ENCODE data around the gene MAN2A1. TPM values are rescaled to one million over a fixed set of nuclear protein-coding genes. Genes with fewer than 3 reads are reported as not detected.

Gene MAN2A1
- total RNA-seq, 1 experiment from 2014 or later, result 35.4 TPM

DNA sequence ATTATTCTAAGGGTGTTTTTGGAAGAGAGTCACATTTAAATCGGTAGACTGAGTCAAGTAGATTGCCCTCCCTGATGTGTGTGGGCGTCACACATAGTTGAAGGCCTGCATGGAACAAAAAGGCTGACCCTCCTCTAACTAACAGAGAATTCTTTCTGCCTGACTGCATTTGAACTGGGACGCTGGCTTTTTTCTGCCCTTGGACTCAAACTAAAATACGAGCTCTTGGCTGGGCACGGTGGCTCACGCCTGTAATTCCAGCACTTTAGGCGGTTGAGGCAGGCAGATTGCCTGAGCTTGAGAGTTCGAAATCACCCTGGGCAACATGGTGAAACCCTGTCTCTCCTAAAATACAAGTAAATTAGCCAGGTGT, 209.4 kb downstream of the MAN2A1 start (continued):
- no peak for TF ChIP-seq REST (IDR thresholded peaks at IDR 0.05; ENCODE audit: low read depth)
- no peak for TF ChIP-seq JUND (IDR thresholded peaks at IDR 0.05)

- H3K36me3 ChIP-seq (ENCODE audit: control insufficient read depth in 1 of 2, insufficient read depth in 2 of 2, low read length in 2 of 2), result no peaks in the 10 kb centered on the region
- ATAC-seq (no peak), DNase-seq (ENCODE audit: low read depth, low spot score) (no peak)
- no peaks in the 10 kb centered on the region for H3K9me3 ChIP-seq (ENCODE audit: control insufficient read depth in 1 of 2, insufficient read depth in 1 of 2, low read depth in 1 of 2, low read length in 2 of 2)
- H3K4me2 ChIP-seq (ENCODE audit: low read length), result no peak overlapping the region
- H2AFZ ChIP-seq (ENCODE audit: low read depth, low read length, poor library complexity, severe bottlenecking), result no peak overlapping the region
- no peaks in the 10 kb centered on the region for H4K20me1 ChIP-seq (ENCODE audit: insufficient read depth)
- TF ChIP-seq ATF3 (IDR thresholded peaks at IDR 0.05), result no peak
- TF ChIP-seq EZH2 (IDR thresholded peaks at IDR 0.05), result no peak
- TF ChIP-seq, protein P1, sequence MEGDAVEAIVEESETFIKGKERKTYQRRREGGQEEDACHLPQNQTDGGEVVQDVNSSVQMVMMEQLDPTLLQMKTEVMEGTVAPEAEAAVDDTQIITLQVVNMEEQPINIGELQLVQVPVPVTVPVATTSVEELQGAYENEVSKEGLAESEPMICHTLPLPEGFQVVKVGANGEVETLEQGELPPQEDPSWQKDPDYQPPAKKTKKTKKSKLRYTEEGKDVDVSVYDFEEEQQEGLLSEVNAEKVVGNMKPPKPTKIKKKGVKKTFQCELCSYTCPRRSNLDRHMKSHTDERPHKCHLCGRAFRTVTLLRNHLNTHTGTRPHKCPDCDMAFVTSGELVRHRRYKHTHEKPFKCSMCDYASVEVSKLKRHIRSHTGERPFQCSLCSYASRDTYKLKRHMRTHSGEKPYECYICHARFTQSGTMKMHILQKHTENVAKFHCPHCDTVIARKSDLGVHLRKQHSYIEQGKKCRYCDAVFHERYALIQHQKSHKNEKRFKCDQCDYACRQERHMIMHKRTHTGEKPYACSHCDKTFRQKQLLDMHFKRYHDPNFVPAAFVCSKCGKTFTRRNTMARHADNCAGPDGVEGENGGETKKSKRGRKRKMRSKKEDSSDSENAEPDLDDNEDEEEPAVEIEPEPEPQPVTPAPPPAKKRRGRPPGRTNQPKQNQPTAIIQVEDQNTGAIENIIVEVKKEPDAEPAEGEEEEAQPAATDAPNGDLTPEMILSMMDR (IDR thresholded peaks at IDR 0.05 in 2 of 3, conservative IDR thresholded peaks at IDR 0.05 in 1 of 3; ENCODE audit: borderline replicate concordance in 1 of 3, insufficient read depth in 1 of 3, low read depth in 2 of 3, low read length in 2 of 3), result no peak
- peak; percentile 33 for TF ChIP-seq REST (IDR thresholded peaks at IDR 0.05; ENCODE audit: low read depth)
- no peak overlapping the region for H3K4me3 ChIP-seq (replicated peaks in 1 of 2; ENCODE audit: low read depth in 1 of 2, low read length in 2 of 2)
- H3K79me2 ChIP-seq (ENCODE audit: insufficient read depth, low read length), result no peaks in the 10 kb centered on the region
- ChIA-PET POLR2A (no interaction called here), RAD21 (ENCODE audit: low non-redundant PET in 1 of 2, low total read pairs in 2 of 2, uncharacterized antibody in 2 of 2, unreplicated experiment in 2 of 2) (no interaction called here), CTCF (no interaction called here)
- intact Hi-C loops (cut with micrococcal nuclease), result no loop called here
- H3K27me3 ChIP-seq (ENCODE audit: insufficient read depth, low read length), result no peaks in the 10 kb centered on the region
- no TSS peak for BruUV-seq (replicated peaks)
- H3K9me2 ChIP-seq (ENCODE audit: insufficient read depth), result no peaks in the 10 kb centered on the region
- H3K9ac ChIP-seq (ENCODE audit: low read length), result no peak overlapping the region
- H3K4me1 ChIP-seq (ENCODE audit: control insufficient read depth in 1 of 2, insufficient read depth in 2 of 2, low read length in 2 of 2), result no peaks in the 10 kb centered on the region
- no peak overlapping the region for H3K27ac ChIP-seq (ENCODE audit: low read depth, low read length)
Observed at GRCh38 chr5:109900461-109900860, 210.7 kb downstream of the MAN2A1 start.

Data from HCT116 (cell line).